Measurements from ENCODE around the gene ARHGAP6.
A peak's percentile ranks its signal among the peaks of the same experiment; 100 is the strongest.

Gene ARHGAP6

DNA sequence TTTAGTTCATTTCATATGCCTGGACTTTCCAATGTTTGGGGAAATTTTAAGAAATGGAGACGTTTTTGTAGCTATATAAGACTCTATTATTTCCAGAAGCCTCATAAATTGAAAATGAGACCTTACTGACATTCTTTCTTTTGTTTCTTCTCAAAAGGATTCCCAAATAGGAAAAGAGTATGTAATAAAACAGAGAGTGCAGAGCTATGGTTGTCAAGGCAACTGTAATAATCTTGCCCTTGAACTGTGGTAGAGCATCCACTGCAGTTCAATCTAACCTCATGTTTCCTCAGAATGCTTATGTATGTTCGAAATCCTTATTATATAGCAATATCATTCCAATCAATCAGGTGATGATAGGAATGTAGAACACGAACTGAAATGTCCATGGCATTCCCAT lies 318.4 kb downstream of the ARHGAP6 start:
- TF ChIP-seq CTCF (IDR thresholded peaks at IDR 0.05) = no peak
- no peak for DNase-seq
- Histone ChIP-seq H3K27ac (no peak overlapping the region), H3K4me1 (peaks cover 0 to 12% (median 0%) of the 10 kb centered on the region in 4 donors), H3K4me3 (no peak overlapping the region), H3K9me3 (no peaks in the 10 kb centered on the region), H3K27me3 (no peaks in the 10 kb centered on the region), H3K36me3 (no peaks in the 10 kb centered on the region)
- intact Hi-C loops (cut with DNase I; ENCODE audit: low total_unique reads) = no loop called here

DNA sequence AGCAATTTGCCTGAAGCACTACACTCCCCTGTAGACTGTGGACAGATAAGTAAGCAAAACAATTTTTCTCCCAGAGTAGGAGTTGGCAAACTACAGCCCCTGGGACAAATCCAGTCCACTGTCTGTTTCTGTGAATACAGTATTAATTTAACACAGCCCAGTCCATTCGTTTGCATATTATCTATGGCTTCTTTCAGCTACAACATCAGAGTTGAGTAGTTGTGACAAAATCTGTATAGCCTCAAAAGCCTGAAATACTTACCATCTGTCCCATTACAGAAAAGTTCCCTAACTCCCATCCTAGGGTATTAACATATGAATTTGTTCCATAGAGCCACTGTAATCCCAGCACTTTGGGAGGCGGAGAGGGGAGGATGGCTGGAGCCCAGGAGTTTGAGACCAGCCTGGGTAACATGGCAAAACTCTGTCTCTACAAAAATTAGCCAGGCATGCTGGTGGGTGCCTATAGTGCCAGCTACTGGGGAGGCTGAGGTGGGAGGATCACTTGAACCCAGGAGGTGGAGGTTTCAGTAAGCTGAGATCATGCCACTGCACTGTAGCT lies 319.5 kb downstream of the ARHGAP6 start:
- no peak overlapping the region for H3K4me3 ChIP-seq
- H3K4me1 ChIP-seq = peaks cover 0 to 10% (median 0%) of the 10 kb centered on the region in 4 donors
- H3K36me3 ChIP-seq = no peaks in the 10 kb centered on the region
- no peaks in the 10 kb centered on the region for H3K27me3 ChIP-seq
- intact Hi-C loops (cut with DNase I; ENCODE audit: low total_unique reads) = no loop called here
- no peaks in the 10 kb centered on the region for H3K9me3 ChIP-seq
- TF ChIP-seq CTCF (IDR thresholded peaks at IDR 0.05) = no peak
- DNase-seq = no peak
- H3K27ac ChIP-seq = no peak overlapping the region

DNA sequence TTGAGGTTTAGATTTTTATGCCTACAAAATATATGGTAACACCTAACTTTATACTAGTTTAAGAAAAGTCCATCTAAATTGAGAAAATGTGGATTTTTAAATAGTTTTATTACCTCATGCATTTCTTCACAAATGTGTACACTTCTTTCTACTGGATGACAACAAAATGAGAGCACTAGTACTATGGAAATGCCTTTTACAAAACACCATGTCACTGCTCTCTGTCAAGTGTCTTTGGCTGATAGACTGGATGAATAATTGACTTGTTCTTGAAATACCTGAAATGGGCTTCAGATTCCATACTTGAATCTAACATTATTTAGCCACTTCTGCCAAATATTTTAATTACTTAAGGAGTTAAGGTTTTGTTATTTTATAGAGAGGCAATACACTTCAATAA lies 323.0 kb downstream of the ARHGAP6 start:
- Histone ChIP-seq H3K4me3 (no peak overlapping the region), H3K4me1 (peaks cover 0 to 9% (median 0%) of the 10 kb centered on the region in 4 donors), H3K9me3 (no peaks in the 10 kb centered on the region), H3K27ac (no peak overlapping the region), H3K36me3 (no peaks in the 10 kb centered on the region), H3K27me3 (no peaks in the 10 kb centered on the region)
- no peak for TF ChIP-seq CTCF (IDR thresholded peaks at IDR 0.05)
- DNase-seq = no peak
- intact Hi-C loops (cut with DNase I; ENCODE audit: low total_unique reads) = no loop called here

GRCh38 chrX:11341274-11342201 lies 324.2 kb downstream of the ARHGAP6 start:
- Histone ChIP-seq H3K9me3 (no peaks in the 10 kb centered on the region), H3K36me3 (no peaks in the 10 kb centered on the region), H3K27ac (peak overlapping the region in 1 of 2 donors; percentile 5), H3K4me1 (peaks cover 0 to 9% (median 0%) of the 10 kb centered on the region in 4 donors), H3K27me3 (no peaks in the 10 kb centered on the region), H3K4me3 (no peak overlapping the region)
- intact Hi-C loops (cut with DNase I; ENCODE audit: low total_unique reads) = no loop called here
- DNase-seq = peak; percentile 70 to 74
- no peak for TF ChIP-seq CTCF (IDR thresholded peaks at IDR 0.05)

GRCh38 chrX:11337292-11338009 lies 328.3 kb downstream of the ARHGAP6 start:
- intact Hi-C loops (cut with DNase I; ENCODE audit: low total_unique reads) = no loop called here
- TF ChIP-seq CTCF (IDR thresholded peaks at IDR 0.05) = no peak

More at GRCh38 chrX:11337292-11338009, 328.3 kb downstream of the ARHGAP6 start:
- no peak for DNase-seq
- Histone ChIP-seq H3K27ac (no peak overlapping the region), H3K4me3 (no peak overlapping the region), H3K27me3 (no peaks in the 10 kb centered on the region), H3K36me3 (no peaks in the 10 kb centered on the region), H3K4me1 (peaks cover 0 to 9% (median 0%) of the 10 kb centered on the region in 4 donors), H3K9me3 (no peaks in the 10 kb centered on the region)
